GM12874 (cell line): ENCODE measurements around the gene C1orf21.

Experiments used
- TF ChIP-seq, protein P1 (sequence below): IDR thresholded peaks from 2 replicates; pipeline ENCODE4 v1.5.1; 2011; ENCODE audit warnings: low read depth, mild to moderate bottlenecking, control low read depth, low read length, moderate library complexity; ENCODE audit not compliant: insufficient read depth

C1orf21 gene

DNA sequence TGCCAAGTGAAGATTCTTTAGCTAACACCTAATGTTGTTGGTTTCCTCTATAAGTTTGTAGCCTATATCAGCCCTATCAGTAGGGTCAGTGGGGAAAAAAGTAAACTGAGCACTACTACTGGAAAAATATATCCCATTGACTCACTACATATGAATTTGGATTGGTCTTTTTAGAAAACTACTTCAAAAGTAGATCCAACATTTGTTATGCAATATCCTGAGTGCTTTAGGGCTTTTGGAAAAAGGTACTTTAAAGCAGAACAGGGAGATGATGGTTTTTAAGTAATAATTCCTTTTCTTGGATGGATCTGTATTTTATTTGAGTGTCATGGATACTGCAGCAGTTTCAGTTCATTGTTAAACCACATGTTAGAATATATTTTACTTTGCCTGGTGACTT is 7.1 kb downstream of the C1orf21 start:
- TF ChIP-seq, protein P1, sequence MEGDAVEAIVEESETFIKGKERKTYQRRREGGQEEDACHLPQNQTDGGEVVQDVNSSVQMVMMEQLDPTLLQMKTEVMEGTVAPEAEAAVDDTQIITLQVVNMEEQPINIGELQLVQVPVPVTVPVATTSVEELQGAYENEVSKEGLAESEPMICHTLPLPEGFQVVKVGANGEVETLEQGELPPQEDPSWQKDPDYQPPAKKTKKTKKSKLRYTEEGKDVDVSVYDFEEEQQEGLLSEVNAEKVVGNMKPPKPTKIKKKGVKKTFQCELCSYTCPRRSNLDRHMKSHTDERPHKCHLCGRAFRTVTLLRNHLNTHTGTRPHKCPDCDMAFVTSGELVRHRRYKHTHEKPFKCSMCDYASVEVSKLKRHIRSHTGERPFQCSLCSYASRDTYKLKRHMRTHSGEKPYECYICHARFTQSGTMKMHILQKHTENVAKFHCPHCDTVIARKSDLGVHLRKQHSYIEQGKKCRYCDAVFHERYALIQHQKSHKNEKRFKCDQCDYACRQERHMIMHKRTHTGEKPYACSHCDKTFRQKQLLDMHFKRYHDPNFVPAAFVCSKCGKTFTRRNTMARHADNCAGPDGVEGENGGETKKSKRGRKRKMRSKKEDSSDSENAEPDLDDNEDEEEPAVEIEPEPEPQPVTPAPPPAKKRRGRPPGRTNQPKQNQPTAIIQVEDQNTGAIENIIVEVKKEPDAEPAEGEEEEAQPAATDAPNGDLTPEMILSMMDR = no peak

DNA sequence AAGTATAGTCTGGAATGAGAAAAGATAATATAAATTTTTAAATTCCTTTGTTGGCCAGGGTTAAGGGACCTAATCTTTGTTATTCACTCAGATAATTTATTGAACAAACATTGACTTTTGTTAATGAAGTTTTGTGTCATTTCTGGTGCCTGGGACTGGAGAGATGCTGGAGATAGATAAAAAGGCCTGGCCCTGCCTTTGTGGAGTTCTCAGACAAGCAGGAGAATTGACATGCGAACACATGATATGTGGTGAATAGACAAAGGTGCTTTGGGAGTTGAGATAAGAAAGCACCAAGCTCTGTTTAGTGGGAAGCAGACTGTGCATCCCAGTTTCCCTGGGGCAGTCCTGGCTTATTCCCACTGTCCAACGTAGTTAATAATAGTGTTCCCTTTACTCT is 8.5 kb downstream of the C1orf21 start:
- TF ChIP-seq, protein P1 = no peak

DNA sequence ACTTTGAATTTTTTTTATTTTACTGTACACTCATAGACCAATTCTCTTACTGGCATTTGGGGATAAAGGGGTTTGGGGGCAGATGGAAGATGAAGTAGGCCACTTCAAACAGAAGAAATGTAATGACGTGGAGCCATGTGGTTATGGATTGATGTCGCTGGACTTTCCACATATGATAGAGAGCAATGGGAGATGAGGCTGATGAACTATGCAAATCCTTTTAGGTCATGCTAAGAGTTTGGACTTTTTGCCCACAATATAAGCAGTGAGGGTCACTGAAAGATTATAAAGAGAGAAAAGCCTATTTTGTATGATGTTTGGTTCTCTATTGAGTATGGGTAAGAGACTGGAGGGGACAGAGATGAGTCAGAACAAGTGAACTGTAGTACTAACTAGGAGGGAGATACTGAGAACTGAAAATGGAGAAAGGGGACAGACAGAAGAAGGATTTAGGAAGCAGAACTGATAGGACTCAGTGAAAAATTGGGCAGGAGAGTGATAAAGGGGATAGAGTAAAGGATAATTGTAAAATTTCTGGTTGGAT is 9.2 kb downstream of the C1orf21 start:
- TF ChIP-seq, protein P1 = no peak

DNA sequence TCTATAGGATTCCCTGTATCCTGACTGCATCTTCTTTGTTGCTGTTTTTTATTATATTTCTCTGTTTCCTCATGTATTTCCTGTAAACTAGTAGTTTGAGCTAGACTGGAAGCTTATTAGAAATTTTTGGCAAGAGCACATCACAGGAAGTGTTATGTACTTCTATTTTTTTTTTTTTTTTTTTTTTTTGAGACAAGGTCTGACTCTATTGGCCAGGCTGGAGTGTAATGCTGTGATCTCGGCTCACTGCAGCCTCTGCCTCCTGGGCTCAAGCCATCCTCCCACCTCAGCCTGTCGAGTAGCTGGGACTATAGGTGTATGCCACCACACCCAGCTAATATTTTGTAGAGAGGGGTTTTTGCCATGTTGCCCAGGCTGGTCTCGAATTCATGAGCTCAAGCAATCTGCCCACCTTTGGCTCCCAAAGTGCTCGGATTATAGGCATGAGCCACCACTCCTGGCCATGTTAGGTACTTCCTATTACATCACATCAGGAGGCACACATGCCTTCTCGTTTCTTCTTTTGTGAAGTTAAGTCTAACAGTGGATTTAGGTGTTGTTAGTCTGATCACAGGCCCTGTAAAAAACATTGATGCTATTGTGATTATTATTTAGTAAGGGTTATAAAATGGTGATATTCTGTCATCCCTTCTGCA is 12.5 kb downstream of the C1orf21 start:
- TF ChIP-seq, protein P1 = no peak

DNA sequence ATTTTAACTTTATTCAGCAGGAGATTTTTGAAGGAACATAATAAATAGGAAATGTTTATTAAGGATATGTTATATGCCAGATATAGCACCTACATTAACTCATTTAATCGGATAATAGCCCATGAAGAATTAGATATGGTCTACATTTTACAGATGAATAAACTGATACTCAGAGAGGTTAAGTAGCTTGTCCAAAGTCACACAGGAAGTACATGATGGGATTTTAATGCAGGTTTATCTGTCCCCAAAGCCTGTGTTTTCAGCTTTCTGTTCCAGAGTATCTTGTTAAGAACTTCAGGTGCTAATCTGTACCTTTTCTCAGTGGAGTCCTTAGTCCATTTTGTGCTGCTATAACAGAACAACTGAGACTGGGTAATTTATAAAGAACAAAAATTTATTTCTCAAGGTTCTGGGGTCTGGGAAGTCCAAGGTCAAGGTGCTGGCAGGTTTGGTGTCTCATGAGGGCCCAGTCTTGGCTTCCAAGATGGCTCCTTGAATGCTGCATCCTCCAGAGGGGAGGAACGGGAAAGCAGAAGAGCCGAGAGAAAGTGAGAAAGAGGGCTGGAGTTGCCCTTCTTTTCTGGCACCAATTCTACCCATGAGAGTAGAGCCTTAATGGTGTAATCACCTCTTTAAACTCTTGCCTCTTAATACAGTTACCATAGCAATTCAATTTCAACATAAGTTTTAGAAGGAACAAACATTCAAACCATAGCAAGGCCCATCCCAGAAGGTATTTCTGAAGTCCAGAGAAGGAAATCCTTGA is 17.3 kb downstream of the C1orf21 start:
- TF ChIP-seq, protein P1 = no peak

DNA sequence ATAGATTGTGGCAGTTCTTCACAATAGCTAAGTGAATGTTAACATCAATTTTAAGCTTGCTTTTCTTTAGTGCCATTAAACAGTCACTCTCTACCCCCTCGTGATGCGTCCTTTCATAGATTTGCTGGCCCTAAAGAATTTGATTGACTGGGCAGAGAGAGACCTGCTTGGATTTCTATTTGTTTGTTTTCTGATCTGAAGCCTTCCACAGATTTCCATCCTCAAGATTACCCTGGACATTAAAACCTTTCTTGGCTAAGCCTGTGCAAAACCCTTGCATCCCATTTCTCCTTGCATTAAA is 17.8 kb downstream of the C1orf21 start:
- TF ChIP-seq, protein P1 = no peak

DNA sequence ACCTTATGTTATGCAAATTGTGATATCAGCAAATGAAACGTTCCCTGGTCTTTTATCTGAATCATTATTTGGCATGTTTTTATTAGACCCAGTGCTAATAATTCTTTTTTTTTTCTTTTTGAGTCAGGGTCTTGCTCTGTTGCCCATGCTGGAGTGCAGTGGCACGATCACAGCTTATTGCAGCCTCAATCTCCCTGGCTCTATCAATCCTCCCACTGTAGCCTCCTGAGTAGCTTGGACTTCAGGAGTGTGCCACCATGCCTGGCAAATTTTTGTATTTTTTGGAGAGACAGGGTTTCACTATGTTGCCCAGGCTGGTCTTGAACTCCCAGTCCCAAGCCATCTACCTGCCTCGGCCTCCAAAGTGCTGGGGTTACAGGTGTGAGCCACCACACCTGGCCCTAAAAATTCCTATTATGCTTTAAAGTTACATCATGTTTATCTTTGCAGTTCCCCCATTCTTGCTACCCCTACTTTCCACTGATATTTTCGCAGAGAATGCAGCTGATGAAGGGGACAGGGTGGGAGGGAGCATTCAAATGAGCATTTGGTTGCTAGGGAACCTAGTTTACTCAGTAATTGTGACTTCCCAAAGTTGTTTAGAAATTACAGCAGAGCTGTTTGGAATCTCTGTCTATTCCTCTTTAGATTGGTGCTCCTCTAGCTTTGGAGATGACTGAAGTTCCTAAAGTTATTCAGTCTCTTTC is 18.4 kb downstream of the C1orf21 start:
- TF ChIP-seq, protein P1 = no peak
